Stimulated activated CD8-positive, alpha-beta memory T cell treated with anti-CD3 and anti-CD28 coated beads, Interleukin-15, amount 100 ng/mL, for 1 hour (primary cell): ENCODE measurements around the gene DIAPH1.

Experiments used
- DNase-seq: peaks from one replicate; pipeline ENCODE4 v3.0.0-alpha.2; 2020; ENCODE audit warnings: low read depth

DIAPH1 gene

GRCh38 chr5:141639357-141640050 is 20.7 kb upstream of the DIAPH1 start:
- no peak for DNase-seq

GRCh38 chr5:141638771-141639170 is 20.0 kb upstream of the DIAPH1 start:
- DNase-seq: no peak

- peak; percentile 31 for DNase-seq
These were observed 19.1 kb upstream of the DIAPH1 start for GRCh38 chr5:141637767-141638419.

- DNase-seq: peak; percentile 14
These were observed 18.4 kb upstream of the DIAPH1 start for GRCh38 chr5:141637123-141637766.

GRCh38 chr5:141636413-141637122 is 17.8 kb upstream of the DIAPH1 start, which contains the start of the genes HDAC3 and RELL2:
TSS of gene HDAC3 (minus strand) at chr5:141636849. CDS start at chr5:141636790, 59 bp downstream.
TSS of gene RELL2 (plus strand) at chr5:141636997. CDS start at chr5:141638226, 1,229 bp downstream.
- peak; percentile 89 for DNase-seq

- DNase-seq: no peak
These were observed 17.3 kb upstream of the DIAPH1 start for GRCh38 chr5:141636106-141636412.

GRCh38 chr5:141635646-141636045 is 16.8 kb upstream of the DIAPH1 start:
- DNase-seq: no peak

GRCh38 chr5:141634720-141635119 is 15.9 kb upstream of the DIAPH1 start:
- DNase-seq: no peak

- no peak for DNase-seq
These were observed 15.2 kb upstream of the DIAPH1 start for GRCh38 chr5:141633871-141634561.

- no peak for DNase-seq
These were observed 13.8 kb upstream of the DIAPH1 start for GRCh38 chr5:141632650-141633049.

- no peak for DNase-seq
These were observed 11.9 kb upstream of the DIAPH1 start for GRCh38 chr5:141630570-141631140.

GRCh38 chr5:141628175-141628788 is 9.5 kb upstream of the DIAPH1 start:
- DNase-seq: no peak

- no peak for DNase-seq
These were observed 4.8 kb upstream of the DIAPH1 start for GRCh38 chr5:141623611-141624010.

GRCh38 chr5:141623186-141623585 is 4.4 kb upstream of the DIAPH1 start:
- no peak for DNase-seq

- peak; percentile 25 for DNase-seq
These were observed 583 bp downstream of the DIAPH1 start for GRCh38 chr5:141618030-141618803.

GRCh38 chr5:141617682-141618029 is 1.1 kb downstream of the DIAPH1 start:
- no peak for DNase-seq

- no peak for DNase-seq
These were observed 1.7 kb downstream of the DIAPH1 start for GRCh38 chr5:141617128-141617527.

- DNase-seq: no peak
These were observed 2.6 kb downstream of the DIAPH1 start for GRCh38 chr5:141615991-141616720.

GRCh38 chr5:141613344-141613743 is 5.5 kb downstream of the DIAPH1 start:
- DNase-seq: no peak

GRCh38 chr5:141611289-141611688 is 7.5 kb downstream of the DIAPH1 start:
- no peak for DNase-seq
